ENCODE measurements around the gene UMODL1. TPM values are rescaled to one million over a fixed set of nuclear protein-coding genes. Genes with fewer than 3 reads are reported as not detected.

Gene UMODL1
- total RNA-seq, 2 experiments from 2014 or later, result 0.42 to 0.49 TPM

GRCh38 chr21:42082501-42083360, 11.6 kb downstream of the UMODL1 start:
- Histone ChIP-seq H3K4me1 (ENCODE audit: insufficient read depth, low read length) (no peaks in the 10 kb centered on the region), H3K27me3 (ENCODE audit: control insufficient read depth in 1 of 2, insufficient read depth in 2 of 2, low read length in 2 of 2) (no peaks in the 10 kb centered on the region), H3K36me3 (ENCODE audit: insufficient read depth, low read length) (no peaks in the 10 kb centered on the region), H3K27ac (ENCODE audit: low read depth in 1 of 2, low read length in 2 of 2) (no peak overlapping the region), H3K9me3 (ENCODE audit: control insufficient read depth in 1 of 2, insufficient read depth in 1 of 2, low read length in 2 of 2) (no peaks in the 10 kb centered on the region), H3K4me3 (ENCODE audit: low read length) (no peak overlapping the region)
- intact Hi-C loops (cut with DNase I, micrococcal nuclease), result no loop called here
- no peaks in the 10 kb centered on the region for H3K27me3 Mint-ChIP-seq
- H3K4me1 Mint-ChIP-seq (ENCODE audit: low read depth), result no peaks in the 10 kb centered on the region
- DNase-seq (no peak), ATAC-seq (ENCODE audit: poor library complexity) (no peak)
- ChIA-PET CTCF (interaction anchor here (1.0 kb wide), 1 partner anchor 9 kb away, joined by 3 read pairs; no protein-coding TSS in a partner anchor), POLR2A (no interaction called here)
- H3K4me3 Mint-ChIP-seq, result no peak overlapping the region
- no peak overlapping the region for H3K27ac Mint-ChIP-seq
- no peaks in the 10 kb centered on the region for H3K36me3 Mint-ChIP-seq (ENCODE audit: low read depth)
- TF ChIP-seq CTCF (IDR thresholded peaks at IDR 0.05), result no peak
- no peaks in the 10 kb centered on the region for H3K9me3 Mint-ChIP-seq

GRCh38 chr21:42083361-42083690, 12.2 kb downstream of the UMODL1 start:
- Mint-ChIP-seq H3K9me3 (no peaks in the 10 kb centered on the region), H3K36me3 (ENCODE audit: low read depth) (no peaks in the 10 kb centered on the region), H3K27me3 (no peaks in the 10 kb centered on the region), H3K4me3 (no peak overlapping the region), H3K27ac (no peak overlapping the region), H3K4me1 (ENCODE audit: low read depth) (peaks cover 5% of the 10 kb centered on the region)
- H3K9me3 ChIP-seq (ENCODE audit: control insufficient read depth in 1 of 2, insufficient read depth in 1 of 2, low read length in 2 of 2), result no peaks in the 10 kb centered on the region
- POLR2A ChIA-PET, result no interaction called here
- H3K4me1 ChIP-seq (ENCODE audit: insufficient read depth, low read length), result no peaks in the 10 kb centered on the region
- no peak for DNase-seq
- no peak overlapping the region for H3K4me3 ChIP-seq (ENCODE audit: low read length)
- H3K27me3 ChIP-seq (ENCODE audit: control insufficient read depth in 1 of 2, insufficient read depth in 2 of 2, low read length in 2 of 2), result no peaks in the 10 kb centered on the region
- intact Hi-C loops (cut with DNase I, micrococcal nuclease), result no loop called here
- TF ChIP-seq CTCF (IDR thresholded peaks at IDR 0.05), result no peak
- H3K27ac ChIP-seq (ENCODE audit: low read depth in 1 of 2, low read length in 2 of 2), result no peak overlapping the region
- CTCF ChIA-PET, result no interaction called here
- no peaks in the 10 kb centered on the region for H3K36me3 ChIP-seq (ENCODE audit: insufficient read depth, low read length)
- ATAC-seq (ENCODE audit: poor library complexity), result no peak

DNA sequence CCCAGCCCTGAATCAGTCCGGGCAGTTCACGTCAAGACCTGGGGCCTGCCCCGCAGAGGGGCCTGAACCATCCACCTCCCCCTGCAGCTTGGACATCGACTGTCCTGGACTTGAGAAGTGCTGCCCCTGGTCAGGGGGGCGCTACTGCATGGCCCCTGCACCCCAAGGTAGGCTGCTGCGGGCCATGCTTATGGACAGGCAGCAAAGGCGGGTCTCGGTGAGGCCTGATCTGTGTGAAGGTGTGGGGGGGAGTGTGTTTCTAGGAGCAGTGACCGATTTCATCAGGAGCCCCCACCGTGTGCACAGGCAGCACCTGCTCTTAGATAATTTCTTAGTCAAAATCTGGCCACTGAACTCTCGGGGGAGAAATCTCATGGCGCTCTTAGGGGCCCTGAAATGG, 13.0 kb downstream of the UMODL1 start:
- no peak overlapping the region for H3K27ac ChIP-seq (ENCODE audit: low read depth in 1 of 2, low read length in 2 of 2)
- H3K27ac Mint-ChIP-seq, result no peak overlapping the region
- intact Hi-C loops (cut with DNase I, micrococcal nuclease), result loop anchor here in 1 of 2 experiments (1.0 kb wide), 1 partner anchor 39 kb away; no protein-coding TSS in a partner anchor
- H3K27me3 ChIP-seq (ENCODE audit: control insufficient read depth in 1 of 2, insufficient read depth in 2 of 2, low read length in 2 of 2), result no peaks in the 10 kb centered on the region
- H3K36me3 Mint-ChIP-seq (ENCODE audit: low read depth), result no peaks in the 10 kb centered on the region
- POLR2A ChIA-PET, result no interaction called here
- no peaks in the 10 kb centered on the region for H3K27me3 Mint-ChIP-seq
- H3K4me1 Mint-ChIP-seq (ENCODE audit: low read depth), result peaks cover 12% of the 10 kb centered on the region
- no peaks in the 10 kb centered on the region for H3K36me3 ChIP-seq (ENCODE audit: insufficient read depth, low read length)
- H3K9me3 ChIP-seq (ENCODE audit: control insufficient read depth in 1 of 2, insufficient read depth in 1 of 2, low read length in 2 of 2), result no peaks in the 10 kb centered on the region
- no peak for TF ChIP-seq CTCF (IDR thresholded peaks at IDR 0.05)
- DNase-seq, result no peak
- no peak for ATAC-seq (ENCODE audit: poor library complexity)
- H3K4me3 Mint-ChIP-seq, result no peak overlapping the region
- H3K4me1 ChIP-seq (ENCODE audit: insufficient read depth, low read length), result peaks cover 6% of the 10 kb centered on the region
- no peak overlapping the region for H3K4me3 ChIP-seq (ENCODE audit: low read length)
- CTCF ChIA-PET, result no interaction called here
- H3K9me3 Mint-ChIP-seq, result no peaks in the 10 kb centered on the region

Data from CD4-positive, alpha-beta T cell (primary cell).